Cardiac muscle cell (in vitro differentiated cells and primary cell): ENCODE data around the gene RPS19. TPM values are rescaled to one million over a fixed set of nuclear protein-coding genes. Genes with fewer than 3 reads are reported as not detected.

Experiments
- DNase-seq, 2 donors: peaks; one replicate each; pipeline versions ENCODE4 v3.0.0 to v3.0.0-alpha.2; 2010 to 2017; ENCODE audit warnings: low read depth in 1 of 2, low spot score in 1 of 2
- H3K27ac ChIP-seq: fragments of 200-600 bp; sonication (generic); 2 replicates; pipeline ENCODE4 v1.5.1; 2016
- H3K27me3 ChIP-seq: fragments of 200-600 bp; sonication (generic); 2 replicates; pipeline ENCODE4 v1.6.0; 2016; ENCODE audit warnings: control low read depth
- H3K36me3 ChIP-seq: fragments of 200-600 bp; sonication (generic); 2 replicates; pipeline ENCODE4 v1.5.1; 2016; ENCODE audit warnings: control low read depth
- H3K4me1 ChIP-seq: fragments of 200-600 bp; sonication (generic); 2 replicates; pipeline ENCODE4 v1.8.1; 2017; ENCODE audit warnings: low read depth, mild to moderate bottlenecking, mixed run types
- H3K4me3 ChIP-seq: fragments of 200-600 bp; sonication (generic); 2 replicates; pipeline ENCODE4 v1.5.1; 2016; ENCODE audit warnings: mild to moderate bottlenecking
- H3K9me3 ChIP-seq: fragments of 200-600 bp; sonication (generic); 2 replicates; pipeline ENCODE4 v1.5.1; 2017; ENCODE audit warnings: low read depth, mild to moderate bottlenecking, control low read depth
- CTCF ChIP-seq: IDR thresholded peaks from 2 replicates; pipeline ENCODE4 v1.5.1; 2012; ENCODE audit warnings: low read depth, mild to moderate bottlenecking, low read length
- polyA plus RNA-seq: library from polyadenylated mRNA; unstranded; fragments of >200 nt; fragmentation: Nextera tagmentation; extraction: Ambion mirVana; gene quantifications from 2 replicates; pipeline ENCODE4 v1.2.1, GENCODE V29; 2016
- total RNA-seq: library from RNA; depleted of rRNA; stranded (reverse); fragments of >200 nt; gene quantifications from 2 replicates; pipeline ENCODE4 v1.2.3, GENCODE V29; 2016

Gene RPS19
- total and polyA plus RNA-seq, 2 experiments from 2014 or later = 1,323 to 1,651 TPM

DNA sequence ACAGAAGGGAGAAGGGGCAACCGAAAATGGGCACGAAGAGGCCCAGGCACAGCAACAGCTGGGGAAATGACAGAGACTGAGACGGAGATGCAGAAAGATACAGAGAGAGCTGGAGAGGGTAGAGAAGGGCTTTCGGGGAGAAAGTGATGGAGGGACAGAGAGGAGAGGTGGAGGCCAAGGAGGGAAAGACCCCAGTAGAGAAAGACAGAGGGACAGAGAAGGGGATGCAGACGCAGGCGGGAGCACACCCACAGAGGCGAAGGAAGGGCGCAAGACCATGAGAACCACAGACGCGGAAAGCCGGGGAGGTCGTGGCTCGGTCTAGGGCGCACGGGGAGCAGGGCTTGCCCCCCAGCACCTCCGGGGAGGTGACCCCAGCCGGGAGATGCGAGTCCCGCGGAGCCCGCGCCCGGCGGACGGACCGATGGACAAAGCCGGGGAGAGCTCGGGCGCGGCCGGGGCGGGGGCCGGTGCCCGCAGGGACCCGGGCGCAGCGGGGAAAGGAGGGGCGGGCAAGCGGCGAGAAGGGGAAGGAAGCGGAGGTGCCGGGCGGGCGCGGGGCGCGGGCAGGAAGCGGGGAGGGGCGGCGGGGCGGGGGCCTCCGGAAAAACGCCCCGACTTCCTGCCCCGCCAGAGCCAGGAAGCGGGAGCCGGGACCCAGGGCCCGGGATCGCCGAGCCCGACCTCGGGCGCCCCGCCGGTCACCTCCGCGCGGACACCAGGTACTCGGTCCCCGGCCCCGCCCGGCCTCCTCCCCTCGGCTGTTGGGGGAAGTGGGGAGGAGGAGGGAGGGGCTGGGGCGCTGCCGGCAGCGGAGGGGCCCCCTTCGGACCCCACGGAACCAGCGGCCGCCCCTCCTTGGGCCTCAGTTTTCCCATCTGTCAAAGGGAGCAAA, 22.8 kb downstream of the RPS19 start, which contains the start of gene ARHGEF1:
Gene ARHGEF1, plus strand, starts transcription at position 617 of the 895 bp plus-strand sequence. CDS start 4,899 bp downstream, outside the sequence.
- Histone ChIP-seq H3K36me3 (no peaks in the 10 kb centered on the region), H3K4me3 (peak within 1 kb of the TSS; percentile 46), H3K27me3 (no peaks in the 10 kb centered on the region), H3K4me1 (no peaks in the 10 kb centered on the region), H3K9me3 (no peaks in the 10 kb centered on the region), H3K27ac (no peak within 1 kb of the TSS)
- peak; percentile 38 to 40 for DNase-seq
- no peak for TF ChIP-seq CTCF

DNA sequence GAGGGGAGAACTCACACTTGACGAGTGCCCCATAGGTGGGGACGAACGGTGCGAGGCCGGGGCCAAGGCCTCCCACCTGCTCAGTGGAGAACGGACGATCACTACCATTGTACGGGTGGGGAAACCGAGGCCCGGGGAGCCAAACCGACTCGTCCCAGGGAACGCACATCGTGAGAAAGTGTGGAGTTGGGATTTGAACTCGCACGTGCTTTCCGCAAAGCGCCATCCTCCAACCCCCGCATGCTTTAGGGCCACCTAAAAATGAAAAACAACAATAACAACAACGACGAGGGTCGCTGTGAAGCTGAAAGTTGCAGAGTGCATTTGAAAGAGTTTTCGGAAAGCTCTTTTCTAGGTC, 23.4 kb downstream of the RPS19 start:
- Histone ChIP-seq H3K27ac (no peak overlapping the region), H3K4me1 (no peaks in the 10 kb centered on the region), H3K36me3 (no peaks in the 10 kb centered on the region), H3K9me3 (no peaks in the 10 kb centered on the region), H3K27me3 (no peaks in the 10 kb centered on the region), H3K4me3 (peak overlapping the region; percentile 46)
- no peak for TF ChIP-seq CTCF
- DNase-seq = no peak

- Histone ChIP-seq H3K36me3 (no peaks in the 10 kb centered on the region), H3K27ac (no peak overlapping the region), H3K4me1 (no peaks in the 10 kb centered on the region), H3K4me3 (peak overlapping the region; percentile 46), H3K27me3 (no peaks in the 10 kb centered on the region), H3K9me3 (no peaks in the 10 kb centered on the region)
- peak; percentile 97 to 98 for DNase-seq
- peak; percentile 28 for TF ChIP-seq CTCF
Observed at GRCh38 chr19:41883821-41884733, 24.0 kb downstream of the RPS19 start.

DNA sequence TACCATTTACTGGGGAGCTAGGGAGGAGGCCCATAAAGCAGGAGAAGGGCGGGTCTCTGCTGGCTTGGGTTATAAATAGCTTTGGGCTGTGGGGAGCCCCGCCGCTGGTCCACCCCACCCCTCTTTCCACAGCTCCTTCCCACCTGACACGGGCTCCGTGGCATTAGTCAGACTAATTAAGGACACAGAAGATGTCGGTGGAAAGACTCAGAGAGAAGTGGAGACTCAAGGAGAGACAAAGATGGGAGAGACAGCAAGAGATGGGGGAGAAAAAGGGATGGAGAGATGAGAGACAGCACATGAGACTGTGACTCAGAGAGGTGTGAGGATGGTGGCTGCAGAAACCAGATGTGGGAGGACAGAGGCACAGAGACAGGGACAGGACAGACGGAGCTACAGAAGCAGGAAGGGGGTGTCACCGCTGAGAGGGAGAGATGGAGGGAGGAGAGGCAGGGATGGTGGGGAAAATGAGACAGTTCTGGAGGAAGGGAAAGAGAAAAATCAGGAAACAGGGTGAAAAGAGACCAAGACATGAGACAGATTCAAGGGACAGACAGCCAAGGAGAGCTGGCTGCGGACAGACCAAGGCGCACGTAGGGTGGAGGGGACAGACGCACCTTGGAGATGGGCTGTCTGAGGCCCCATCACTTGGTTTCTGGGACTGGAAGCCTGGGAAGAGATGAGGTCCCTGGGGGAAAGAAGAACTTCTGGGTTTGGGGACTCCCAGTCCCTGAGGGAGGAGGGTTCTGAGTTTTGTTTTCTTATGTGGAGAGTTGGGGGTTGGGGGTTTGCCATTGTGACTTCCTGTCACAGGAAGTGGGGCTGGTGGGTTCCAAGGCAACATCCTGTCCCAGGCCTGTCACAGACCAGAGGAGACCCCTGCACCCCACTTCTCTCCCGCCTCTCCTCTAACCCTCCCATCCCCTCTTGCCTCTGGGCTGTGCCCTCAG, 27.0 kb downstream of the RPS19 start:
- Histone ChIP-seq H3K27ac (no peak overlapping the region), H3K4me3 (no peak overlapping the region), H3K9me3 (no peaks in the 10 kb centered on the region), H3K27me3 (no peaks in the 10 kb centered on the region), H3K36me3 (no peaks in the 10 kb centered on the region), H3K4me1 (no peaks in the 10 kb centered on the region)
- no peak for DNase-seq
- no peak for TF ChIP-seq CTCF
